HCT116 (cell line): ENCODE results near the gene PSMC3. TPM values are rescaled to one million over a fixed set of nuclear protein-coding genes. Genes with fewer than 3 reads are reported as not detected.

Experiments
- ATAC-seq: fragments of 200-7000 bp; cut with Tn5 transposase; 2 replicates; pipeline ENCODE4 v1.9.1; 2020; ENCODE audit warnings: mild to moderate bottlenecking, moderate library complexity
- BruUV-seq: library from RNA; stranded (reverse); fragments of 400-500 nt; replicated peaks from 2 replicates; lab custom pipeline; 2021; lab: Mats Ljungman, UMichigan
- CTCF ChIA-PET: fragments of 300-600 bp; sonication (Branson Sonifier 250); formaldehyde crosslinking; loops from one replicate; lab custom pipeline; 2021; ENCODE audit warnings: antibody characterized with exemption; lab: Charles Lee
- POLR2A ChIA-PET: fragments of 300-600, 350-600 bp; sonication (Branson Sonifier 250); formaldehyde crosslinking; loops from one replicate; lab custom pipeline; 2021; ENCODE audit warnings: antibody characterized with exemption; lab: Charles Lee
- RAD21 ChIA-PET, 2 experiments: fragments of 300-600 bp; sonication (Branson Sonifier 250); formaldehyde crosslinking; loops; one replicate each; lab custom pipeline; 2023; ENCODE audit warnings: low total read pairs in 2 of 2; ENCODE audit not compliant: uncharacterized antibody in 2 of 2, unreplicated experiment in 2 of 2, low non-redundant PET in 1 of 2; lab: Charles Lee
- DNase-seq: peaks from one replicate; pipeline ENCODE4 v3.0.0-alpha.2; 2010; ENCODE audit warnings: low read depth, low spot score
- H2AFZ ChIP-seq: fragments of 200-600 bp; shearing (Covaris generic), sonication (generic); 2 replicates; pipeline ENCODE4 v1.6.1; 2017; ENCODE audit warnings: low read depth, mixed run types, mixed read lengths, antibody characterized with exemption, low read length; ENCODE audit not compliant: poor library complexity, severe bottlenecking
- H3K27ac ChIP-seq: 2 replicates; pipeline ENCODE4 v1.5.1; 2012; ENCODE audit warnings: low read depth, low read length
- H3K27me3 ChIP-seq: fragments of 200-600 bp; sonication (generic); 2 replicates; pipeline ENCODE4 v1.6.1; 2016; ENCODE audit warnings: mixed run types, low read length, mixed read lengths; ENCODE audit not compliant: insufficient read depth
- H3K36me3 ChIP-seq, 2 experiments: fragments of 200-500 bp in 1 of 2; fragments of 200-600 bp in 1 of 2; sonication (Bioruptor generic) in 1 of 2; sonication (generic) in 1 of 2; 2 replicates each; pipeline versions ENCODE4 v1.5.1 to v1.6.1; 2014 to 2016; ENCODE audit warnings: low read length in 2 of 2, inconsistent platforms in 1 of 2, mixed read lengths in 1 of 2, mixed run types in 1 of 2; ENCODE audit not compliant: insufficient read depth in 2 of 2, control insufficient read depth in 1 of 2
- H3K4me1 ChIP-seq, 2 experiments: fragments of 200-600 bp in 1 of 2; sonication (generic) in 1 of 2; 2 replicates each; pipeline versions ENCODE4 v1.5.1 to v1.6.1; 2012 to 2017; ENCODE audit warnings: low read length in 2 of 2, inconsistent platforms in 1 of 2, mild to moderate bottlenecking in 1 of 2, mixed read lengths in 1 of 2, mixed run types in 1 of 2, moderate library complexity in 1 of 2; ENCODE audit not compliant: insufficient read depth in 2 of 2, control insufficient read depth in 1 of 2
- H3K4me2 ChIP-seq: fragments of 200-600 bp; sonication (generic); 2 replicates; pipeline ENCODE4 v1.6.1; 2017; ENCODE audit warnings: mixed run types, low read length, mixed read lengths
- H3K4me3 ChIP-seq, 2 experiments: fragments of 200-600 bp in 1 of 2; sonication (generic) in 1 of 2; replicated peaks in 1 of 2; 2 replicates each; pipeline ENCODE4 v1.5.1; 2011 to 2016; ENCODE audit warnings: low read length in 2 of 2, control low read depth in 1 of 2, low read depth in 1 of 2, mild to moderate bottlenecking in 1 of 2, mixed read lengths in 1 of 2, mixed run types in 1 of 2
- H3K79me2 ChIP-seq: fragments of 200-600 bp; sonication (generic); 2 replicates; pipeline ENCODE4 v1.6.1; 2017; ENCODE audit warnings: mild to moderate bottlenecking, mixed run types, low read length, moderate library complexity, mixed read lengths; ENCODE audit not compliant: insufficient read depth
- H3K9ac ChIP-seq: fragments of 200-600 bp; sonication (generic); 2 replicates; pipeline ENCODE4 v1.6.1; 2016; ENCODE audit warnings: low read length, mixed read lengths
- H3K9me2 ChIP-seq: fragments of 200-600 bp; sonication (generic), shearing (Covaris generic); 2 replicates; pipeline ENCODE4 v1.6.1; 2017; ENCODE audit warnings: mixed run types, mild to moderate bottlenecking, moderate library complexity; ENCODE audit not compliant: insufficient read depth
- H3K9me3 ChIP-seq, 2 experiments: fragments of 200-500 bp in 1 of 2; fragments of 200-600 bp in 1 of 2; sonication (Bioruptor generic) in 1 of 2; sonication (generic) in 1 of 2; 2 replicates each; pipeline ENCODE4 v1.6.1; 2014 to 2017; ENCODE audit warnings: low read length in 2 of 2, mixed read lengths in 2 of 2, inconsistent platforms in 1 of 2, low read depth in 1 of 2, mild to moderate bottlenecking in 1 of 2, mixed run types in 1 of 2, moderate library complexity in 1 of 2; ENCODE audit not compliant: control insufficient read depth in 1 of 2, insufficient read depth in 1 of 2
- H4K20me1 ChIP-seq: fragments of 200-600 bp; sonication (generic), shearing (Covaris generic); 2 replicates; pipeline ENCODE4 v1.6.1; 2017; ENCODE audit warnings: mixed run types, mild to moderate bottlenecking, moderate library complexity; ENCODE audit not compliant: insufficient read depth
- CEBPB ChIP-seq: IDR thresholded peaks from 2 replicates; pipeline ENCODE4 v1.6.1; 2012; ENCODE audit warnings: low read depth
- CTCF ChIP-seq, 3 experiments: fragments of 200-600 bp in 1 of 3; sonication (generic) in 1 of 3; IDR thresholded peaks in 2 of 3; conservative IDR thresholded peaks in 1 of 3; 2 replicates each; pipeline ENCODE4 v1.5.1; 2012 to 2017; ENCODE audit warnings: low read depth in 2 of 3, low read length in 2 of 3, antibody characterized with exemption in 1 of 3, borderline replicate concordance in 1 of 3, control low read depth in 1 of 3, mild to moderate bottlenecking in 1 of 3, mixed read lengths in 1 of 3, mixed run types in 1 of 3, moderate library complexity in 1 of 3; ENCODE audit not compliant: insufficient read depth in 1 of 3
- ELF1 ChIP-seq: IDR thresholded peaks from 2 replicates; pipeline ENCODE4 v1.6.1; 2012; ENCODE audit warnings: low read depth, borderline replicate concordance
- EZH2 ChIP-seq: fragments of 200-600 bp; sonication (generic); IDR thresholded peaks from 2 replicates; pipeline ENCODE4 v1.6.1; 2017; ENCODE audit warnings: antibody characterized with exemption, mixed run types
- EZH2phosphoT487 ChIP-seq: fragments of 200-600 bp; IDR thresholded peaks from 2 replicates; pipeline ENCODE4 v1.6.1; 2018; ENCODE audit warnings: antibody characterized with exemption, borderline replicate concordance
- JUND ChIP-seq: IDR thresholded peaks from 2 replicates; pipeline ENCODE4 v1.6.1; 2012
- RAD21 ChIP-seq: IDR thresholded peaks from 2 replicates; pipeline ENCODE4 v1.6.1; 2012; ENCODE audit warnings: low read depth, mild to moderate bottlenecking
- REST ChIP-seq: IDR thresholded peaks from 2 replicates; pipeline ENCODE4 v1.6.1; 2012; ENCODE audit warnings: low read depth
- SP1 ChIP-seq: IDR thresholded peaks from 2 replicates; pipeline ENCODE4 v1.6.1; 2012; ENCODE audit warnings: low read depth
- SRF ChIP-seq: IDR thresholded peaks from 2 replicates; pipeline ENCODE4 v1.6.1; 2012; ENCODE audit warnings: low read depth
- TCF7L2 ChIP-seq: IDR thresholded peaks from 2 replicates; pipeline ENCODE4 v1.7.0; 2011; ENCODE audit warnings: borderline replicate concordance, inconsistent platforms; ENCODE audit not compliant: insufficient read depth, insufficient read length; ENCODE audit errors: extremely low read depth
- YY1 ChIP-seq: IDR thresholded peaks from 2 replicates; pipeline ENCODE4 v1.6.1; 2011; ENCODE audit warnings: low read length, low read depth, moderate library complexity, mild to moderate bottlenecking; ENCODE audit not compliant: insufficient replicate concordance; ENCODE audit errors: extremely low read depth
- ZFX ChIP-seq: fragments of 450-650 bp; IDR thresholded peaks from 2 replicates; pipeline ENCODE4 v1.6.1; 2017
- intact Hi-C: fragments of 100-400 bp; cut with micrococcal nuclease; formaldehyde crosslinking; loops from 2 replicates; pipeline ENCODE4 v1.10.0; 2022
- total RNA-seq: library from RNA; stranded (reverse); gene quantifications from one replicate; pipeline ENCODE4 v1.2.1, GENCODE V29; 2021; ENCODE audit not compliant: unreplicated experiment
- TF ChIP-seq, protein P1 (sequence below): IDR thresholded peaks from 2 replicates; pipeline ENCODE4 v1.6.1; 2012

Gene PSMC3
- total RNA-seq, 1 experiment from 2014 or later = 155 TPM

- peak overlapping the region; percentile 78 to 87 for H3K4me3 ChIP-seq
- CTCF ChIA-PET = interaction anchor here (1.4 kb wide), 1 partner anchor 35 kb away, joined by 4 read pairs; no protein-coding TSS in a partner anchor
- peaks cover 7% of the 10 kb centered on the region; the same call in 1 of the 2 replicates for H3K79me2 ChIP-seq
- no peaks in the 10 kb centered on the region for H3K27me3 ChIP-seq
- H2AFZ ChIP-seq = no peak overlapping the region
- POLR2A ChIA-PET = no interaction called here
- no peaks in the 10 kb centered on the region for H4K20me1 ChIP-seq
- no peak for DNase-seq
- BruUV-seq = no TSS peak
- TF ChIP-seq, protein P1, sequence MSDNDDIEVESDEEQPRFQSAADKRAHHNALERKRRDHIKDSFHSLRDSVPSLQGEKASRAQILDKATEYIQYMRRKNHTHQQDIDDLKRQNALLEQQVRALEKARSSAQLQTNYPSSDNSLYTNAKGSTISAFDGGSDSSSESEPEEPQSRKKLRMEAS = no peak
- TF ChIP-seq CTCF (IDR thresholded peaks at IDR 0.05 in 2 of 3, conservative IDR thresholded peaks at IDR 0.05 in 1 of 3; ENCODE audit: borderline replicate concordance in 1 of 3, insufficient read depth in 1 of 3, low read depth in 2 of 3, low read length in 2 of 3) (no peak), ZFX (no peak), REST (no peak), SP1 (no peak), RAD21 (no peak), CEBPB (no peak), JUND (no peak), SRF (no peak), ELF1 (no peak), EZH2phosphoT487 (no peak), EZH2 (no peak), TCF7L2 (no peak), YY1 (no peak)
- RAD21 ChIA-PET = no interaction called here
- H3K9me3 ChIP-seq = no peaks in the 10 kb centered on the region
- peak overlapping the region; percentile 88 for H3K4me2 ChIP-seq
- H3K27ac ChIP-seq = peak overlapping the region; percentile 98
- peaks cover 0 to 4% of the 10 kb centered on the region in 2 experiments; a peak in 2 of 4 replicates for H3K36me3 ChIP-seq
- ATAC-seq = no peak
- peak overlapping the region; percentile 73 for H3K9ac ChIP-seq
- peaks cover 30 to 37% of the 10 kb centered on the region in 2 experiments for H3K4me1 ChIP-seq
- intact Hi-C loops = loop anchor here (2.0 kb wide), 1 partner anchor 139 kb away; the partner anchor contains the start of gene MADD
- no peaks in the 10 kb centered on the region for H3K9me2 ChIP-seq
Measured at GRCh38 chr11:47409440-47410369, 16.5 kb downstream of the PSMC3 start.
